Measurements from ENCODE around the gene KLK2. TPM values are rescaled to one million over a fixed set of nuclear protein-coding genes. Genes with fewer than 3 reads are reported as not detected.

KLK2 gene
- total and polyA plus RNA-seq, 2 of the 8 experiments (the other 6 are each of a cell fraction or from before 2014, with no cell fraction given): 0.20 TPM; not detected in 1

DNA sequence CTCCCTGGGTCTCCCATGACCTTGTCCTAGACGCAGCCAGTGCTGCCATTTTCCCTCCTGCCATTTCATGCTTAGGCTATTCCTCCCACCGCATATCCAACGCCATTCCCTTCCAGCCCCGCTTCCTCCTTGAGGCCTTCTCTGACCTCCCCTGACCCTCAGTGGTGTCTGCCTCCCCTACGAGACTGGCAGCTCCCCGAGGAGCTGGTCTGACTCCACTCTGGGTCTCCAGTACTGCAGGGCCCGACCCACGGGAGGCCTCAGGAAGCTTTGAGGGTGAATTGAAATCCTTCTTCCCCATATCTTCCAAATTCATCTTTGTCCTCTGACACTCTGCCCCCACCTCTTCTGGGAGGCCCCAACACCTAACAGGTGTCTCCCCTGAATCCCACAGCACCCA lies 40.6 kb upstream of the KLK2 start (continued):
- TF ChIP-seq, protein P1, sequence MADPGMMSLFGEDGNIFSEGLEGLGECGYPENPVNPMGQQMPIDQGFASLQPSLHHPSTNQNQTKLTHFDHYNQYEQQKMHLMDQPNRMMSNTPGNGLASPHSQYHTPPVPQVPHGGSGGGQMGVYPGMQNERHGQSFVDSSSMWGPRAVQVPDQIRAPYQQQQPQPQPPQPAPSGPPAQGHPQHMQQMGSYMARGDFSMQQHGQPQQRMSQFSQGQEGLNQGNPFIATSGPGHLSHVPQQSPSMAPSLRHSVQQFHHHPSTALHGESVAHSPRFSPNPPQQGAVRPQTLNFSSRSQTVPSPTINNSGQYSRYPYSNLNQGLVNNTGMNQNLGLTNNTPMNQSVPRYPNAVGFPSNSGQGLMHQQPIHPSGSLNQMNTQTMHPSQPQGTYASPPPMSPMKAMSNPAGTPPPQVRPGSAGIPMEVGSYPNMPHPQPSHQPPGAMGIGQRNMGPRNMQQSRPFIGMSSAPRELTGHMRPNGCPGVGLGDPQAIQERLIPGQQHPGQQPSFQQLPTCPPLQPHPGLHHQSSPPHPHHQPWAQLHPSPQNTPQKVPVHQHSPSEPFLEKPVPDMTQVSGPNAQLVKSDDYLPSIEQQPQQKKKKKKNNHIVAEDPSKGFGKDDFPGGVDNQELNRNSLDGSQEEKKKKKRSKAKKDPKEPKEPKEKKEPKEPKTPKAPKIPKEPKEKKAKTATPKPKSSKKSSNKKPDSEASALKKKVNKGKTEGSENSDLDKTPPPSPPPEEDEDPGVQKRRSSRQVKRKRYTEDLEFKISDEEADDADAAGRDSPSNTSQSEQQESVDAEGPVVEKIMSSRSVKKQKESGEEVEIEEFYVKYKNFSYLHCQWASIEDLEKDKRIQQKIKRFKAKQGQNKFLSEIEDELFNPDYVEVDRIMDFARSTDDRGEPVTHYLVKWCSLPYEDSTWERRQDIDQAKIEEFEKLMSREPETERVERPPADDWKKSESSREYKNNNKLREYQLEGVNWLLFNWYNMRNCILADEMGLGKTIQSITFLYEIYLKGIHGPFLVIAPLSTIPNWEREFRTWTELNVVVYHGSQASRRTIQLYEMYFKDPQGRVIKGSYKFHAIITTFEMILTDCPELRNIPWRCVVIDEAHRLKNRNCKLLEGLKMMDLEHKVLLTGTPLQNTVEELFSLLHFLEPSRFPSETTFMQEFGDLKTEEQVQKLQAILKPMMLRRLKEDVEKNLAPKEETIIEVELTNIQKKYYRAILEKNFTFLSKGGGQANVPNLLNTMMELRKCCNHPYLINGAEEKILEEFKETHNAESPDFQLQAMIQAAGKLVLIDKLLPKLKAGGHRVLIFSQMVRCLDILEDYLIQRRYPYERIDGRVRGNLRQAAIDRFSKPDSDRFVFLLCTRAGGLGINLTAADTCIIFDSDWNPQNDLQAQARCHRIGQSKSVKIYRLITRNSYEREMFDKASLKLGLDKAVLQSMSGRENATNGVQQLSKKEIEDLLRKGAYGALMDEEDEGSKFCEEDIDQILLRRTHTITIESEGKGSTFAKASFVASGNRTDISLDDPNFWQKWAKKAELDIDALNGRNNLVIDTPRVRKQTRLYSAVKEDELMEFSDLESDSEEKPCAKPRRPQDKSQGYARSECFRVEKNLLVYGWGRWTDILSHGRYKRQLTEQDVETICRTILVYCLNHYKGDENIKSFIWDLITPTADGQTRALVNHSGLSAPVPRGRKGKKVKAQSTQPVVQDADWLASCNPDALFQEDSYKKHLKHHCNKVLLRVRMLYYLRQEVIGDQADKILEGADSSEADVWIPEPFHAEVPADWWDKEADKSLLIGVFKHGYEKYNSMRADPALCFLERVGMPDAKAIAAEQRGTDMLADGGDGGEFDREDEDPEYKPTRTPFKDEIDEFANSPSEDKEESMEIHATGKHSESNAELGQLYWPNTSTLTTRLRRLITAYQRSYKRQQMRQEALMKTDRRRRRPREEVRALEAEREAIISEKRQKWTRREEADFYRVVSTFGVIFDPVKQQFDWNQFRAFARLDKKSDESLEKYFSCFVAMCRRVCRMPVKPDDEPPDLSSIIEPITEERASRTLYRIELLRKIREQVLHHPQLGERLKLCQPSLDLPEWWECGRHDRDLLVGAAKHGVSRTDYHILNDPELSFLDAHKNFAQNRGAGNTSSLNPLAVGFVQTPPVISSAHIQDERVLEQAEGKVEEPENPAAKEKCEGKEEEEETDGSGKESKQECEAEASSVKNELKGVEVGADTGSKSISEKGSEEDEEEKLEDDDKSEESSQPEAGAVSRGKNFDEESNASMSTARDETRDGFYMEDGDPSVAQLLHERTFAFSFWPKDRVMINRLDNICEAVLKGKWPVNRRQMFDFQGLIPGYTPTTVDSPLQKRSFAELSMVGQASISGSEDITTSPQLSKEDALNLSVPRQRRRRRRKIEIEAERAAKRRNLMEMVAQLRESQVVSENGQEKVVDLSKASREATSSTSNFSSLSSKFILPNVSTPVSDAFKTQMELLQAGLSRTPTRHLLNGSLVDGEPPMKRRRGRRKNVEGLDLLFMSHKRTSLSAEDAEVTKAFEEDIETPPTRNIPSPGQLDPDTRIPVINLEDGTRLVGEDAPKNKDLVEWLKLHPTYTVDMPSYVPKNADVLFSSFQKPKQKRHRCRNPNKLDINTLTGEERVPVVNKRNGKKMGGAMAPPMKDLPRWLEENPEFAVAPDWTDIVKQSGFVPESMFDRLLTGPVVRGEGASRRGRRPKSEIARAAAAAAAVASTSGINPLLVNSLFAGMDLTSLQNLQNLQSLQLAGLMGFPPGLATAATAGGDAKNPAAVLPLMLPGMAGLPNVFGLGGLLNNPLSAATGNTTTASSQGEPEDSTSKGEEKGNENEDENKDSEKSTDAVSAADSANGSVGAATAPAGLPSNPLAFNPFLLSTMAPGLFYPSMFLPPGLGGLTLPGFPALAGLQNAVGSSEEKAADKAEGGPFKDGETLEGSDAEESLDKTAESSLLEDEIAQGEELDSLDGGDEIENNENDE (IDR thresholded peaks at IDR 0.05; ENCODE audit: insufficient replicate concordance, low read length): no peak
- no peak for TF ChIP-seq RNF2 (IDR thresholded peaks at IDR 0.05; ENCODE audit: borderline replicate concordance, low read depth, low read length, missing control alignments, poor library complexity, severe bottlenecking)
- no peak for TF ChIP-seq GTF2F1 (IDR thresholded peaks at IDR 0.05; ENCODE audit: borderline replicate concordance, low read depth, low read length)
- no peak for TF ChIP-seq HDAC6 (IDR thresholded peaks at IDR 0.05; ENCODE audit: low read depth, low read length)
- TF ChIP-seq CHD1 (IDR thresholded peaks at IDR 0.05; ENCODE audit: low read depth, low read length): no peak
- TF ChIP-seq MAFK (IDR thresholded peaks at IDR 0.05; ENCODE audit: low read depth, low read length): no peak
- no peak for TF ChIP-seq KDM1A (IDR thresholded peaks at IDR 0.05; ENCODE audit: borderline replicate concordance, low read length)
- no peak for TF ChIP-seq JUND (IDR thresholded peaks at IDR 0.05; ENCODE audit: low read length)
- no peak for TF ChIP-seq EZH2 (IDR thresholded peaks at IDR 0.05; ENCODE audit: low read depth, low read length, severe bottlenecking)
- TF ChIP-seq PHF8 (conservative IDR thresholded peaks at IDR 0.05; ENCODE audit: low read depth, low read length): no peak
- TF ChIP-seq FOSL1 (IDR thresholded peaks at IDR 0.05; ENCODE audit: insufficient read depth, low read depth, low read length): no peak
- no peak for TF ChIP-seq TEAD4 (IDR thresholded peaks at IDR 0.05; ENCODE audit: low read depth, low read length)
